Measurements from ENCODE around the gene GALNT11.

GALNT11 gene

GRCh38 chr7:152120210-152120609 lies 94.7 kb downstream of the GALNT11 start:
- DNase-seq (ENCODE audit: low spot score), result no peak

DNA sequence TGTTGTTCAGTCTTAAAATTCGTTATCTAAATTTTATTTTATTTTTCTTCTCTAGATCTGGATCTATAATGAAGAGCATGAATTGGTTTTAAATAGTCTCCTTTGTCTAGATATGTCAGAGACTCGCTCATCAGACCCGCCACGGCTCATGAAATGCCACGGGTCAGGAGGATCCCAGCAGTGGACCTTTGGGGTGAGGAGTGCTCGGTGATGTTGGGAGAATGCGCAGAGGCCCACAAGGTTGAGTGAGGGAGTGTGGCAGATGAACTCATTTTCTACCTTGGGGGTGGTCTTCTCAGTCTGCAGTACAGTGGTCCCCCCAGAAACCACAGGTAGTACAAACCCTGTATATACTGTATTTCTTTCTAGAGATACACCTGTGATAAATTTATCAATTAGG lies 95.3 kb downstream of the GALNT11 start:
- no peak for DNase-seq (ENCODE audit: low spot score)

- no peak for DNase-seq (ENCODE audit: low spot score)
These were observed 96.0 kb downstream of the GALNT11 start for GRCh38 chr7:152121432-152121831.

DNA sequence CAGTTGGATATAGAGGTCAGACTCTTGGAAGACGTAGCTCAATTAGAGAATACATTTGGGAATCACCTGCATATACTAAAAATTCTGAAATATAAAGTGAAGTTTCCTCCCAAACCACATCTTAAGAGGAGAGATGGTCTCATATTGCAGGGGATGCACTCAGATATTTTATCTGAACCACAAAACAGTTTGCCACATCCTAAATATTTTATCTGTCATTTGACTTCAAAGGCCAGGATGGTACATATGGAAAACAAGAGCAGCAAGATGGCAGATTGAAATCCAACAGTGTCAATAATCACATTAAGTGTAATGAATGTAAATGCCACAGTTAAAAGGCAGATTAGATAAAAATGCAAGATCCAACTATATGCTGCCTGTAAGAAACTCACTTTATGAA lies 97.1 kb downstream of the GALNT11 start:
- DNase-seq (ENCODE audit: low spot score), result no peak

GRCh38 chr7:152126741-152127140 lies 101.3 kb downstream of the GALNT11 start:
- DNase-seq (ENCODE audit: low spot score), result no peak

- DNase-seq (ENCODE audit: low spot score), result no peak
These were observed 101.8 kb downstream of the GALNT11 start for GRCh38 chr7:152127229-152127628.

DNA sequence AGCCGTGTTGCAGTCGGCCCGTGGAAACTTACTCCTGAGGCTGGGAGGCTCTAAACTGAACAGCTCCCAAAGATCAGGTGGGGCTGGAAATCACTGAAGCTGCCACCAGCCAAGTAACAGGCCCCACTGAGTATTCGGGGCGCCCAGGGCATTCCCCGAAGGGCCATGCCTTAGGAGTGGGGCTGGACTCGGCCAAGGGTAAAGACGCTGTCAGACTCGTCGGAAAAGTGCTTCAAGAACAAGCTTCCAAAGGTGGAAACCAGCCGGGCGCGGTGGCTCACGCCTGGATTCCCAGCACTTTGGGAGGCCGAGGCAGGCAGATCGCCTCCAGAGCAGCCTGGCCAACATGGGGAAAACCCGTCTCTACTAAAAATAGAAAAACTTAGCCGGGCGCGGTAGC lies 102.8 kb downstream of the GALNT11 start:
- DNase-seq (ENCODE audit: low spot score), result no peak

GRCh38 chr7:152128741-152129461 lies 103.4 kb downstream of the GALNT11 start:
- no peak for DNase-seq (ENCODE audit: low spot score)

- no peak for DNase-seq (ENCODE audit: low spot score)
These were observed 104.2 kb downstream of the GALNT11 start for GRCh38 chr7:152129682-152130081.

DNA sequence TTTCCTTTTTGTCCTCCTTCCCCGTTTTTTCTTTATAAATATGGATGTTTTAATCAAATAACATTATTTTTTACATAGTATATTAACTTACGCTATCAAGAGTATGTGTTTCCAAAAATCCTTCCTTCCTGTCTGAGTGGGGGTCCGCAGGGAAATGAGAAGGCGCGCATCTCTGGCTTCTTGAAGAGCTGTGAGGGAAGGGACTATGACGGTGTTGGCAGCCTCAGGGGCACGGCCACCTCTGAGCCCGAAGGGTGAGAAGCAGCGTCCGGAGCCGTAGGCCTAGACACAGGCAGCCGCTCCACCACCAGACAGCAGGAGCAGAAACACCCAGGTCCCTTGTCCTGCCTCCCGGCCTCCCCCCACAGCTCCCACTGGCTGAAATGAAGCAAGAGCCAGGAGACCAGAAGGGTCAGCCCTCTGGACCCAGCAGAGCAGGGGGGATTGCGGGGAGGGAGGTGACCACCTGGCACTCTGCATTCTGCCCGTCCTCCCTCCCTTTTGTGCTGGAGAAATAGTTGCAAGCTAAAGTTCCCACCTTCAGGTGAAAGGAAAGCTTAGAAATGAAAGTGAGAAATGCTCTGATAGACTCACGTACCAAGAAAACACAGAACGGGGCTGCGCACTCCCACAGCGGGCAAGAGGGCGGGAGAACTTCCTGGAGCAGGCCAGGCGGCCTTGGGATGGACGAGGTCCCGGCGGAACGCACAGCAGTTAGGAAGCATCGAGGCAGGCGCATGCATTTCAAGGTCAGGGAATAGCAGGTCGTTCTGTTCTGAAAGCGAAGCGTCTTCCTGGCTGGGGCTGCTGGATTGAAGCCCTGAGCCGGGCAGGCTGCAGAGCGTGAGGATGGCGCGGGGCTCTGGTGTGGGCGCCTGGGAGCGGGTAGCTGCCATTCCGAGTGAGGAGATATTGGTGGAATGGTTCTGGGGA lies 105.5 kb downstream of the GALNT11 start:
- no peak for DNase-seq (ENCODE audit: low spot score)

DNA sequence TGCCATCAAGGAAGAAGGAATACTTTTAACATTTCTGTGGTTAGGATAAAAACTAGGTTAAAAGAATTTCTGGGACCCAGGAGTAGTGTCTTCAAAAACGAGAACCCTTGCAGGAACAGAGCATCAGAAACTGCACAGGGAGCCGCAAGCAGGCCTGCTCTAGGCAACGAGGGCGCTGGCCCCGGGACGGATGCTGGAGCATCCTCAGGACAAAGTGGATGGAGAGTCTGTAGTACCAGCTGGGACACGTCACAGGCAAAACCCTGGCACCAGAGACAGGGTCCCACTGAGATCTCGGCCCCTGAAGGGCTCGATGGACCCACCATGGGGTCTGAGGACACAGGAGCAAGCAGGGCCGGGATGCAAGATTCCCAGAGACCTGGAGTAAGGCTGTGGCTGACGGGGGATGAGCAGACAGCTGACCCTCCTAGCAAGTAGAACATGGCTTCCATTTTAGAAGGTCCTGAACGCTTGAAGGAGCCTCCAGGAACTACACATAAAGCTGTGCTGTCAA lies 106.6 kb downstream of the GALNT11 start:
- DNase-seq (ENCODE audit: low spot score), result no peak

DNA sequence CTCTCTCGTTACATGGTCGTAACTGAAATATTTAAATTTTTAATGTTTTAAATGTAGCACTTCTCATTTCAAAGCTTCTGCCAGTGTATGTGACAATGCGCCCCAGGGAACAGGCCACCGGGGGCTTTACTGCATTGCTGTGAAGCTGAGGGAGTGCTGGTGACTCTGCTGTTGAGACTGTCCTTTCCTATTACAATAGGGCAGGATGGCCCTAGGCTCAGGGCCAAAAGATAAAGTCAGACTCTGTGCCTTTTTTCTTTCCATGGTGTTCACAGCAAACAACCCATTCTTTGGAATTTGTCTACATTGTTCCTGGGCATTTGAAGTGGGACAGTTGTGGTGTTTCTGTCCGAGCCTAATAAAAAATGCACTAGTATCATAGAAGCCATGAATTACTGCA lies 107.3 kb downstream of the GALNT11 start:
- DNase-seq (ENCODE audit: low spot score), result no peak

DNA sequence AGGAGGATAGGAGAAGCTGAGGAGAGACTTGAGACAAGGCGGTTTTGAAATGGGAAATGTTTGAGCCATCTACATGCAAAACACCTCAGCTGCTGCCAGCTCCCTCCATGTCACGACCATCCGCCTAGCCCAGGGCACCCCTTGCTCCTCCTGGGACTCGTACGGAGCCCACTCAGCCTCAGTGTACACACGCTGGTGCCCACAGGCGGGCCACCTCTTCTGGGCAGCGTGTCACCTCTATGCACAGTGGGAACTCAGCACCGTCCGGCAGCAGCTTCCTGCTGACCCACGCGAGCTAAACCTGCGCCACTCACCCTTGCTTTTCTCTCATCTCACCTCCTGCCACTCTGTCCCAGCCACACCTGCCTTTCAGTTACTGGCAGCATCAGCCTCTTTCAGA lies 108.3 kb downstream of the GALNT11 start:
- DNase-seq (ENCODE audit: low spot score), result no peak

DNA sequence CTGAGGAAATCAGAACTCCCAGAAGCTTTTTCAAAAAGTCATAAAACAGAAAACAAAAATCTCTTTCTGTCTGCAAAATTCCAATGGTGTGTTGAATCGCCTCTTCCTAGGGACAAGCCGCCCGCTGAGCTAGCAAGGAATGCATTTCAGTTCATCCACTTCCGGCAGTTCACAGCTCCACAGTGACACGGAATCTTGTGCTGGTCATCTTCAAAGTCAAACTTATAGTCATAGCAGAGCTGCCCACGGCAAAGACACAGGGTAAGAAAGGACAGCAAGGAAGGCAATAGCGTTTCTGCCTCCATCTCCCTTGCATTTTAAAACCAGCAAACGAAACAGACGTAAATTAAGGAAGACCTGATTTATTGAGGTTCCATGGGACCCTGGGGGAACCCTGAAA lies 111.2 kb downstream of the GALNT11 start:
- DNase-seq (ENCODE audit: low spot score), result no peak

DNA sequence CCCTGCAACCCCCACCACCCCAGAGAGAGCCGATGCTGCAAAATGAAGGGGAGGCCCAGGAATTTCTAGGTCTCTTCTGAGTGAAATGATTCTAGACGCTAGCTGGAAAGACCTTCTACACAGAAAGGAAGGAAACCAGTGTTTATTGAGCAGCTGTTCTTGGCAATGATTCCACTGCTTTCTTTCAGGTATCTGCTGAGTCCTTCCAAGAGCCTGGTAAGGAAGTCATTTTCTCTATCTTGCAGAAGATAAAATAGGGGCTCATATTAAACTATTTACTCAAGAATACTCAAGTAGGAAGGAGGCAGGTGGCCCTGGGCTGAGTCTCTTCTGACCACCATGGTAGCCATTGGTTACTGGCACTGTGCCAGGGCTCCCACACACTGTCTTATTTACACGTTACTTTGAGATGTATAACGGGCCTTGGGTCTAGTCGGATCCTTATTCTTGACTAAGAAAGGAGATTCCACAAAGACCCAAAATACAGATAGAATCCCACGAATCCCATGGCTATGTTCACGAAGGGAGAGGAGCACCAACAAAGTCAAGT lies 112.1 kb downstream of the GALNT11 start:
- DNase-seq (ENCODE audit: low spot score), result no peak

GRCh38 chr7:152140067-152140466 lies 114.6 kb downstream of the GALNT11 start:
- no peak for DNase-seq (ENCODE audit: low spot score)

GRCh38 chr7:152140560-152140959 lies 115.1 kb downstream of the GALNT11 start:
- DNase-seq (ENCODE audit: low spot score), result no peak

GRCh38 chr7:152142976-152143595 lies 117.6 kb downstream of the GALNT11 start:
- no peak for DNase-seq (ENCODE audit: low spot score)

DNA sequence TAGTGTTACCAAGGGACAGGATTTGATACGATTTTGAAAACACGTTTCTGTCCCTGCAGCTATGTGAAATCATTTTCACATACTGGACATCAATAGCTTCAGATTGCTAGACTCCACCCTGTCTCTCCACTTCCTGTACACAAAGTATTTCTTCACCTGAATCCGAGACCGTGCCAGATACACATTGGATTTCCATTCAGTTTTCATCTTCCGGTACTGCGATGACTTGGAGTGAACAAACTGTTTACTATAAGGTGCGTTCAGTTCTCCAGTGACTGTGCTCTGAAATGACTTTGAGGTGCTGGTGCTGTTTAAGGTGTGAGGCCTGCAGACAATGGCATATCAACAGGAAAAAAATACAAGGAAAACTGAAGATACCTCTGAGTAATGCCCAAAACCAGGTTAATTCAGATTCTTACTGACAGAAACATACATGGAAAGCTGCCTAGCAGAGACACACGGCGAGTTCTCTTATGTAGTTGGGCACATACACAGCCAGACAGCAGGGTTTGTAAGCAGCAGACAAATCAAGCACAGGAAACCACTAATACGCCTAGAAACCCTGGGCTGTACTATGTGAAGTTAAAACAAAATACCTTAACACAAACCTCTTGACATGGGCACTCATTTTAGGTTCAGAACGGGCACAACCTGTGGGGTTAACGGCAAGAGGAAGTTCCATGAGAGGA lies 119.2 kb downstream of the GALNT11 start:
- DNase-seq (ENCODE audit: low spot score), result no peak

- DNase-seq (ENCODE audit: low spot score), result no peak
These were observed 120.5 kb downstream of the GALNT11 start for GRCh38 chr7:152145853-152146466.

DNA sequence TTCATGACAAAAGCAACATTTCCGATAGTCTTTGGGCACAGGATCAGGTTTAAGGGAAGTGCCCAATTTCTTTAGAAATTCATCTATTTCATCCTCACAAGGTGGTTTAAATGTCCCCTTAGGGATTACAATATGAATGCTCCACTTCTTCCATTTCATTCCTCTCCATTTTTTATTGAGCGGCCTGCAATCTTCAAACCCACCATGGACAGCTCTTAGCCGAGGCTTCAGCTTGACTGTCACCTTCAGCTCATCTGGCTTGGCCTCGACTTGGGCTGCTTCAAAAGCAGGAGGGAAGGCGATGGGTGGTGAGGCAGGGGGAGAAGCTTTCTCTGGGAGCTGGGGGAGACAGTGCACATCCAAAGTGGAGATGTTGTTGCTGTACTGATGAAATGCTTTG lies 123.2 kb downstream of the GALNT11 start:
- DNase-seq (ENCODE audit: low spot score), result no peak

Data from germinal center (tissue), 1 donor.